Measurements from ENCODE around the gene VPS13D.

- no peak for TF ChIP-seq CTCF (IDR thresholded peaks at IDR 0.05)
- TF ChIP-seq STAT6 (CRISPR knock-in tag; conservative IDR thresholded peaks at IDR 0.05; ENCODE audit: low read depth) = no peak
- TF ChIP-seq NR3C1 (CRISPR knock-in tag; conservative IDR thresholded peaks at IDR 0.05; ENCODE audit: low read depth) = no peak
- no peak for TF ChIP-seq ATF2 (CRISPR knock-in tag; IDR thresholded peaks at IDR 0.05; ENCODE audit: borderline replicate concordance, low read depth)
- TF ChIP-seq RELA (CRISPR knock-in tag; IDR thresholded peaks at IDR 0.05; ENCODE audit: borderline replicate concordance) = no peak
- TF ChIP-seq EMX1 (CRISPR knock-in tag; IDR thresholded peaks at IDR 0.05) = no peak
- no peak for TF ChIP-seq CDX4 (CRISPR knock-in tag; IDR thresholded peaks at IDR 0.05; ENCODE audit: borderline replicate concordance)
- TF ChIP-seq E2F4 (CRISPR knock-in tag; IDR thresholded peaks at IDR 0.05; ENCODE audit: borderline replicate concordance, low read depth) = no peak
- no peak for TF ChIP-seq ETV6 (CRISPR knock-in tag; IDR thresholded peaks at IDR 0.05)
- TF ChIP-seq NR2C2 (CRISPR knock-in tag; IDR thresholded peaks at IDR 0.05) = no peak
- TF ChIP-seq TEAD4 (CRISPR knock-in tag; IDR thresholded peaks at IDR 0.05) = no peak
Measured at GRCh38 chr1:12186679-12186985, 43.2 kb upstream of the VPS13D start.

All from WTC11 (cell line).